ENCODE measurements around the gene DHX35.

DHX35 gene, protein sequence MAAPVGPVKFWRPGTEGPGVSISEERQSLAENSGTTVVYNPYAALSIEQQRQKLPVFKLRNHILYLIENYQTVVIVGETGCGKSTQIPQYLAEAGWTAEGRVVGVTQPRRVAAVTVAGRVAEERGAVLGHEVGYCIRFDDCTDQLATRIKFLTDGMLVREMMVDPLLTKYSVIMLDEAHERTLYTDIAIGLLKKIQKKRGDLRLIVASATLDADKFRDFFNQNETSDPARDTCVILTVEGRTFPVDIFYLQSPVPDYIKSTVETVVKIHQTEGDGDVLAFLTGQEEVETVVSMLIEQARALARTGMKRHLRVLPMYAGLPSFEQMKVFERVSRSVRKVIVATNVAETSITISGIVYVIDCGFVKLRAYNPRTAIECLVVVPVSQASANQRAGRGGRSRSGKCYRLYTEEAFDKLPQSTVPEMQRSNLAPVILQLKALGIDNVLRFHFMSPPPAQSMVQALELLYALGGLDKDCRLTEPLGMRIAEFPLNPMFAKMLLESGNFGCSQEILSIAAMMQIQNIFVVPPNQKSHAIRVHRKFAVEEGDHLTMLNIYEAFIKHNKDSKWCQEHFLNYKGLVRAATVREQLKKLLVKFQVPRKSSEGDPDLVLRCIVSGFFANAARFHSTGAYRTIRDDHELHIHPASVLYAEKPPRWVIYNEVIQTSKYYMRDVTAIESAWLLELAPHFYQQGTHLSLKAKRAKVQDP

DNA sequence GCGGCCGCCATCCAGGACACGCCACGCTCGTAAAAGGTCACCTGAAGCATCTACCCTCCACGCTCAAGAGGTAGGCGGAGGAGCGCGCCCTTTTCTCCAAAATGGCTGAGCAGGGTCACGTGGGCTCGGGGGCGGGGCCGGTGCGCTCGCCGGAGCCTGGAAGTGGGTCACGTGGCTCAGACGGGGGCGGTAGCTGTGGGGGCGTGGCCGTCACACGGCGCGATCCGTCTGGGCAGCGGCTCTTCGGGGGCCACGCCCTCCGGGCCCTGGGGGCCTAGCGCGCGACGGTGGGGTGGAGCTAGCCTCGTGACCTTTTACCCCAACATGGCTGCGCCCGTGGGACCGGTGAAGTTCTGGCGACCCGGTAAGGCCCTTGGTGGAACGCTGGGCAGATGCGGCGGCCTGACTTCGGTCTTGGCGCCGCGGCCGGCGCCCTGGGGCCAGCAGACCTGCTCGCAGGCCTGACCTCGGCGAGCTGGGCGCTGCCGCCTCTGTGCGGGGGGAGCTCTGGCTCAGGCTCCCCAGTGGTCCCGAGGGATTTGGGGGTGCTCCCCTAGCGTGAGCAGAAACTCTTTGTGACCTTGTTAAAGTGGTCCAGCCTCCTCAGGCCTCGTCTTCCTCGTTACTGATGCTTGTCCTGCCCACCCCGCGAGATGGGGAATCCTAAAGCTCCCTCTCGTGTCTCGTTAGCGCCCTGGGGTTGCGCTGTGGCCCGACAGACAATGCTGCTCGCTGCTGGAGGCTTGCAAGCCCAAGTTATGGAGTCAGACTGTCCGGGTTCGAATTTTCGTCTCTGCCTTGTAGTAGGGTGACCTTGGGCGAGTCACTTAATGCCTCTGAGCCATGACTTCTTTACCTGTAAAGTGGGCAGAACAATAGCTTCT, at the start of gene DHX35:
Gene DHX35 (plus strand): TSS at position 301 of the 884 bp plus-strand sequence. CDS start 24 bp downstream, at position 325.
- Mint-ChIP-seq H3K4me3 (peak within 1 kb of the TSS; percentile 93), H3K9me3 (no peaks in the 10 kb centered on the region), H3K27me3 (no peaks in the 10 kb centered on the region), H3K27ac (peak within 1 kb of the TSS; percentile 88), H3K36me3 (peaks cover 3% of the 10 kb centered on the region), H3K4me1 (peaks cover 8% of the 10 kb centered on the region)
- ATAC-seq (ENCODE audit: low read depth), result peak; percentile 93
- peak; percentile 98 for DNase-seq (ENCODE audit: low spot score in 2 of 2)

DNA sequence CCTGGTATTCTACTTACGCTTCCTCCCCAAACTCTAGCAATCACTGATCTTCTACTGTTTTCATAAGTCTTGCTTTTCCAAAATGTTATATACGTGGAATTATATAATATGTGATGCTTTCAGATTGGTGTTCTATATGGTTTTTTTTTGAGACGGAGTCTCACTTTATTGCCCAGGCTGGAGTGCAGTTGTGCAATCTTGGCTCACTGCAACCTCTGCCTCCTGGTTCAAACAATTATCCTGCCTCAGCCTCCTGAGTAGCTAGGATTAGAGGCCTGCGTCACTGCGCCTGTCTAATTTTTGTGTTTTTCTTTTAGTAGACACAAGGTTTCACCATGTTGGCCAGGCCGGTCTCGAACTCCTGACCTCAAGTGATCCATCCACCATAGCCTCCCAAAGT, 46.8 kb upstream of the DHX35 start:
- no peaks in the 10 kb centered on the region for H3K4me1 Mint-ChIP-seq

DNA sequence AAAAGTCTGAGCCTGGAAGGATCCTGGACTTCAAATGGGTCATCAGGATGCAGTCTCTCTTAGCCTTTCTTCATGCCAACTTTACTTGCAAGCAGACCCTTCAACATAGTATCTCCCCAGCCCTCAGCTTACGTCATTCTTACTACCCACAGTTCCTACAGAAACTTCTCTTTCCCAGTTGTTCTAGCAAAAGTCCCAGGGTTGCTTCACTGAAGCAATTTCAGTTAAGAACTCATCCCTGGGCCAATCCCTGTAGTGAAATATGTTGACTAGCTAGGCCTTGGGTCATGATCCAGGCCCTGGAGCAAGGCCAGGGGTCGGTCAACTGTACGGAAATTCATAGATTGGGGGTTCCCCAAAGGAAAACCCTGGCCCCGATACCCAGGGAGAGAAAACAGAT, 44.5 kb upstream of the DHX35 start:
- Mint-ChIP-seq H3K36me3 (peaks cover 16% of the 10 kb centered on the region), H3K27ac (no peak overlapping the region), H3K4me3 (no peak overlapping the region), H3K9me3 (no peaks in the 10 kb centered on the region), H3K4me1 (no peaks in the 10 kb centered on the region), H3K27me3 (no peaks in the 10 kb centered on the region)
- DNase-seq (ENCODE audit: low spot score in 2 of 2) (no peak), ATAC-seq (ENCODE audit: low read depth) (no peak)

More for the DNA sequence above, 46.8 kb upstream of the DHX35 start:
- no peaks in the 10 kb centered on the region for H3K27me3 Mint-ChIP-seq
- no peak for ATAC-seq (ENCODE audit: low read depth)
- H3K9me3 Mint-ChIP-seq, result no peaks in the 10 kb centered on the region
- H3K27ac Mint-ChIP-seq, result no peak overlapping the region
- peaks cover 19% of the 10 kb centered on the region for H3K36me3 Mint-ChIP-seq
- DNase-seq (ENCODE audit: low spot score in 2 of 2), result no peak
- no peak overlapping the region for H3K4me3 Mint-ChIP-seq

DNA sequence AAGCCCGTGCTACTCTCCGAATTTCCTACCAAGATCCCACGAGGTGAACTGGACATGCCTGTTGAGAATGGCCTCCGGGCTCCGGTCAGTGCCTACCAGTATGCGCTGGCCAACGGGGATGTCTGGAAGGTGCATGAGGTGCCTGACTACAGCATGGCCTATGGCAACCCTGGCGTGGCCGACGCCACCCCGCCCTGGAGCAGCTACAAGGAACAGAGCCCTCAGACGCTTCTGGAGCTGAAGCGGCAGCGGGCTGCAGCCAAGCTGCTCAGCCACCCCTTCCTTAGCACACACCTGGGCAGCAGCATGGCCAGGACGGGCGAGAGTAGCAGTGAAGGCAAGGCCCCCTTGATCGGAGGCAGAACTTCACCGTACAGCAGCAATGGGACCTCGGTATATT, 44.0 kb upstream of the DHX35 start:
- ATAC-seq (ENCODE audit: low read depth), result no peak
- Mint-ChIP-seq H3K4me3 (no peak overlapping the region), H3K36me3 (peaks cover 16% of the 10 kb centered on the region), H3K27me3 (no peaks in the 10 kb centered on the region), H3K4me1 (no peaks in the 10 kb centered on the region), H3K27ac (peak overlapping the region; percentile 84), H3K9me3 (no peaks in the 10 kb centered on the region)
- no peak for DNase-seq (ENCODE audit: low spot score in 2 of 2)

DNA sequence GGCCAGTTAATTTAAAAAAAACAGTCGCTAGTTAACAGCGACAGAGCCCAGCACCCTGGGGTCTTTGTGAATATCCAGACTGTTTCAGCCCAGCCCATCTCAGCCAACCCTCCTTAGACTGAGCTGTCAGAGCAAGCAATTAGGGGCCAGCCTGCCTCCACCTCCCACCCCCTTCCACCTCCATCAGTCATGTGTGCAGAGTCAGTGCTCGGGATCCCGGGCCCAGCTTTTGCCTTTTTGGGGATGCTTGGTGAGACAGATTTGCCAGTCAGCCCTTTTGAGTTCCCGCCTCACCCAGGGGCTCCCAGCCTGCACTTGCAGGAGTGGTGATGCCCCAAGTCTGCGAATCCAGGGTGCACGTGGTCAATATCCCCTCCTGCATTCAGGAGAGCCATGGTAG, 42.5 kb upstream of the DHX35 start:
- H3K36me3 Mint-ChIP-seq, result peaks cover 15% of the 10 kb centered on the region
- ATAC-seq (ENCODE audit: low read depth) (no peak), DNase-seq (ENCODE audit: low spot score in 2 of 2) (no peak)
- no peaks in the 10 kb centered on the region for H3K4me1 Mint-ChIP-seq
- H3K27ac Mint-ChIP-seq, result no peak overlapping the region
- no peaks in the 10 kb centered on the region for H3K27me3 Mint-ChIP-seq
- H3K9me3 Mint-ChIP-seq, result no peaks in the 10 kb centered on the region
- no peak overlapping the region for H3K4me3 Mint-ChIP-seq

DNA sequence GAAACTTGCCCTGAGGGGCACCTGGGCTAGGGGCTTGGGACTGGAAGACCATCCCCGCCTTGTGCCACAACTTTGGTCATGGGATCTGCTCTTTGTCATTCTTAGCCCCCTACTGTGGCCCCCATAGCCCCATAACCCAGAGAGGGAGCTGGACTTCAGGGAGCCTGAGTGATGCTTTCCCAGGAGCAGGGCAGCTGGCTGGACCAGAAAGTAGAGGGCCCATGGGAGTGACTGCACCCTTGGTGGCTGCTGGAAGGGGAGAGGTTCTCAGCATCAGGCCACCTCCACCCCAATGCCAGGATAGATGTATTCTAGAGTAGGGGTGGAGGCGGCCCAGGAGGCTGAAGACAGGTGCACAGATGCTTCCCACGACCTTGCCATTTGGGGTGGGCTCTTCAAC, 41.7 kb upstream of the DHX35 start:
- DNase-seq (ENCODE audit: low spot score in 2 of 2) (no peak), ATAC-seq (ENCODE audit: low read depth) (no peak)
- peaks cover 5% of the 10 kb centered on the region for H3K4me1 Mint-ChIP-seq
- H3K4me3 Mint-ChIP-seq, result no peak overlapping the region
- H3K9me3 Mint-ChIP-seq, result no peaks in the 10 kb centered on the region
- H3K27me3 Mint-ChIP-seq, result no peaks in the 10 kb centered on the region
- H3K27ac Mint-ChIP-seq, result no peak overlapping the region
- peaks cover 12% of the 10 kb centered on the region for H3K36me3 Mint-ChIP-seq

DNA sequence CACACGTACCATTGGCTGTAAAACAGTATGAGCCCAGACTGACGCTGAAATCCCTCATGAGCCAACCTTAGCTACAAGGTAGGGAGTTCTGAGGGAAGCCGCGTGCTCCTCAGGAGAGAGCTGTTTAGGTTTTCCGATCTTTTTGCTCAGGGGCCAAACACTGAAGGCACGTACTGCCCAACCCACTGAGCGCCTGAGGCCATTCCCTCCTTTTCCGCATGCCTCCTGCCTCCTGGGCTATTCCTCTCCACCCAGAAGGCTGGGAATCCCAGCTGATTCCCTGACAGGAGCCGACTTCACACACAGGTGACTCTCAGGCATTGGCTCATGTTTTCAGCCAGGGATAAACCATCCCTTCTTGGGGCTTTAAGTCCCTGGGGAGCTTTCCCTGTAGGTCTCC, 41.3 kb upstream of the DHX35 start:
- Mint-ChIP-seq H3K4me3 (no peak overlapping the region), H3K36me3 (peaks cover 12% of the 10 kb centered on the region), H3K9me3 (no peaks in the 10 kb centered on the region), H3K27me3 (no peaks in the 10 kb centered on the region), H3K4me1 (peaks cover 8% of the 10 kb centered on the region), H3K27ac (no peak overlapping the region)
- ATAC-seq (ENCODE audit: low read depth), result no peak
- DNase-seq (ENCODE audit: low spot score in 2 of 2), result no peak

DNA sequence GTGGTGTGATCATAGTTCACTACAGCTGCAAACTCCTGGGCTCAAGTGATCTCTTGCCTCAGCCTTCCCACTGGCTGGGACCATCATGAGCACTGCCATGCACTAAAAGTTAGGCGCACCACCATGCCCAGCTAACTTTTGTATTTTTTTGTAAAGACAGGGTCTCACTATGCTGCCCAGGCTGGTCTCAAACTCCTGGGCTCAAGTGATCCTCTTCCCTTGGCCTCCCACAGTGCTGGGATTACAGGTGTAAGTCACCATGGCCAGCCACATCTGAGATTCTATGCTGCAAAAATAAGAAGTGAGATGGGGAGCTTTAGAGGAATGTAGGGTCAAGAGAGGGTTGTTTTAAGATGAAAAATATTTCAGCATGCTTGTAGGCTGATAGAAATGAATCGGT, 37.4 kb upstream of the DHX35 start:
- DNase-seq (ENCODE audit: low spot score in 2 of 2) (no peak), ATAC-seq (ENCODE audit: low read depth) (no peak)
- H3K9me3 Mint-ChIP-seq, result no peaks in the 10 kb centered on the region
- peak overlapping the region; percentile 16 for H3K27ac Mint-ChIP-seq
- H3K27me3 Mint-ChIP-seq, result peaks cover 5% of the 10 kb centered on the region
- H3K36me3 Mint-ChIP-seq, result peaks cover 5% of the 10 kb centered on the region
- H3K4me1 Mint-ChIP-seq, result peaks cover 17% of the 10 kb centered on the region
- peak overlapping the region; percentile 22 for H3K4me3 Mint-ChIP-seq

DNA sequence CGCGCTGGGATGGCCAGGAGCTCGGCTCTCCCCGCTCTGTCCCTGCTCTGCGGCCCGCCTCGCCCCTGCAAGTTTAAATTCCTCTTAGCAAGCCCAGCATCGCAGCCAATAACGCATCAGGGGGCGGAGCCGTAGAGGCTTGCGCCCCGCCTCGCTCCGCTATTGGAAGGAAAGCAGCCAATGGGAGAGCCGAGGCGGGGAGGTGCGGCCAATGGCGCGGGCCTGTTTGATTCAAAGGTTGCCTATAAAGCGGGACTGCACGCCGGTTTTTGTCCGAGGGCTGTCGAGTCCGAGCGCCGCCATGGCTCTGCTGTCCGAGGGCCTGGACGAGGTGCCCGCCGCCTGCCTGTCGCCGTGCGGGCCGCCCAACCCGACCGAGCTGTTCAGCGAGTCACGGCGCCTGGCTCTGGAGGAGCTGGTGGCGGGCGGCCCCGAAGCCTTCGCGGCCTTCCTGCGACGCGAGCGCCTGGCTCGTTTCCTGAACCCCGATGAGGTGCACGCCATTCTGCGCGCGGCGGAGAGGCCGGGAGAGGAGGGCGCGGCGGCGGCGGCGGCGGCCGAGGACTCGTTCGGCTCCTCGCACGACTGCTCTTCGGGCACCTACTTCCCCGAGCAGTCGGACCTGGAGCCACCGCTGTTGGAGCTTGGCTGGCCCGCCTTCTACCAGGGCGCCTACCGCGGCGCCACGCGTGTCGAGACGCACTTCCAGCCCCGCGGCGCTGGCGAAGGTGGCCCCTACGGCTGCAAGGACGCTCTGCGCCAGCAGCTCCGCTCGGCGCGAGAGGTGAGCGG, 35.8 kb upstream of the DHX35 start, which contains the start of gene FAM83D:
Gene FAM83D (plus strand): TSS at position 276 of the 792 bp plus-strand sequence. CDS start 26 bp downstream, at position 302.
- H3K27me3 Mint-ChIP-seq, result peaks cover 5% of the 10 kb centered on the region
- DNase-seq (ENCODE audit: low spot score in 2 of 2), result peak; percentile 85 to 89
- ATAC-seq (ENCODE audit: low read depth), result peak; percentile 97
- H3K9me3 Mint-ChIP-seq, result no peaks in the 10 kb centered on the region
- H3K36me3 Mint-ChIP-seq, result peaks cover 5% of the 10 kb centered on the region
- peaks cover 17% of the 10 kb centered on the region for H3K4me1 Mint-ChIP-seq
- peak within 1 kb of the TSS; percentile 39 for H3K27ac Mint-ChIP-seq
- H3K4me3 Mint-ChIP-seq, result peak within 1 kb of the TSS; percentile 80

DNA sequence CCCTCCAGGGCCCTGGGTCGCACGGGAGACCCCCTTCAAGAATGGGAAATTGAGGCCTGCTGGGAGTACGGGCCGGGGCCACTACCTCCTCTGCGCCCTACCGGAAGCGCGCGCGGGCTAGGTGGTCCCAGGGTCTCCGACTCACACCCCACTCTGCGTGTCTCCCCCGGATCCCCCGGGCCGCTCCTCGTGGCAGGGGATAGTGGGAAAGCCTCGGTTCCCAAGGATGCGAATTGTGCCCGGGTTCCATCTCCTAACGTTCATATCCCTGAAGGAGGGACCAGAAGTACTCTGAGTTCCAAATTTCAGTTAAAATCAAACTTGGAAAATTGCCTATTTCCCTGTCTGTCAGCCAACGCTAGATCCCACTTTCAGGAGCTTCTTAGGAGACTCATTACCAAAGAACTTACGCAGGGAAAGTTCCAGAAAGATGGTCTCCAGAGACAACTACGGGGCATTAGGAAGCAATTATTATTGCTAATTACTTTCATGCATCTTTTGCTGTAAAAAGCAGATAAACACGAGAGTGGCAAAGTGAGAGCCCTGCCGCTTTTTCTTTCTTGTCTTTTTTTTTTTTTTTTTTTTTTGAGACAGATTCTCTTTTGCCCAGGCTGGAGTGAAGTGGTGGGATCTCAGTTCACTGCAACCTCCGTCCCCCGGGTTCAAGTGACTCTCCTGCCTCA, 35.1 kb upstream of the DHX35 start:
- Mint-ChIP-seq H3K4me1 (peaks cover 17% of the 10 kb centered on the region), H3K9me3 (no peaks in the 10 kb centered on the region), H3K4me3 (peak overlapping the region; percentile 80), H3K36me3 (peaks cover 5% of the 10 kb centered on the region), H3K27me3 (peaks cover 5% of the 10 kb centered on the region), H3K27ac (no peak overlapping the region)
- no peak for DNase-seq (ENCODE audit: low spot score in 2 of 2)
- ATAC-seq (ENCODE audit: low read depth), result no peak

DNA sequence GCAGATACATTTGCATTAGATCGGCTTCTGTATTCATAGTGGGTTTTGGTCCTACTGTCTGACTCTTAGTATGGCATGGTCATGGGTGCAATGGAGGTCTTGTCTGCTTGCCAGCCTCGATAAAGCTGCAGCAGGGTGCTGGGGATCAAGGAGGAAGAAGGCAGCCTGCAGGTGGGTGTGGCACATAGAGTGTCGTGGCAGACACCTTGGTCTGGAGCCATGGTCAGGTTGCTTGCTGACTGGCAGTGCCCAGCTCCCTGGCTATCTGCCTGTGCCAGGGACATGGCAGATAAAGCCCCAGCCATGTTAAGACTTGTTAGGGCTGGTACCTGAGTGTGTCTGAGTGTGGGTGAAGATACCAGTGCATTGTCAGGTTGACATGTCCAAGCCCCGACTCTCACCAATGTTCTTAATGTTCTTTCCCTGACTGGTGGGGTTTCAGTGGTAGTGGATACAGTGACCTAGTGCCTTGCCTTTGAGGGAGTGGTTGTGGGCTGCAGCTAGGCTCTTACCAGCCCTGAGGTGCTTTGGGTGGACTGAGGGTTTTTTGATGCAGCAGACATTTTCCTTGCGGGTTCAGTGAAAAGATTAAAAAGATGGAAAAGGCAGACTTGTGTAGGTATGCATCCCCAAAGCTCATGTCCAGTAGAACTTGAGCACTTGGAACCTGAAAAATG, 34.1 kb upstream of the DHX35 start:
- no peak for ATAC-seq (ENCODE audit: low read depth)

DNA sequence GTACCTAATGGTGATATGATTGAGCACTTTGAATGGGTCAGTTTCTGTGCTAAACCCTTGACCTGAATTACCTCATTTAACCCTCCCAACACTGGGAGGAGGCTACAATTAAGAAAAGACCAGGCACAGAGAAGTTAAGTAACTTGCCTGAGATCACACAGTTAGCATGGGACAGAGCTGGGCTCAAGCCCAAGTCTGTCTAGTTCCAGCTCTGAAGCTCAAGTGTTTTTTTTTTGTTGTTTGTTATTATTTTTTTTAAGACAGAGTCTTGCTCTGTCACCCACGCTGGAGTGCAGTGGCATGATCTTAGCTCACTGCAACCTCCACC, 31.9 kb upstream of the DHX35 start:
- DNase-seq (ENCODE audit: low spot score in 2 of 2) (no peak), ATAC-seq (ENCODE audit: low read depth) (no peak)
- Mint-ChIP-seq H3K27ac (no peak overlapping the region), H3K9me3 (no peaks in the 10 kb centered on the region), H3K27me3 (peaks cover 5% of the 10 kb centered on the region), H3K4me1 (peaks cover 14% of the 10 kb centered on the region), H3K36me3 (no peaks in the 10 kb centered on the region), H3K4me3 (no peak overlapping the region)

More for the DNA sequence above, 34.1 kb upstream of the DHX35 start:
- Mint-ChIP-seq H3K27ac (no peak overlapping the region), H3K27me3 (peaks cover 5% of the 10 kb centered on the region), H3K4me1 (peaks cover 17% of the 10 kb centered on the region), H3K9me3 (no peaks in the 10 kb centered on the region), H3K36me3 (peaks cover 5% of the 10 kb centered on the region), H3K4me3 (peak overlapping the region; percentile 67)
- DNase-seq (ENCODE audit: low spot score in 2 of 2), result no peak

Measured in memory B cell (primary cell).